NCI-H2196 treated with DMSO at 0.1 percent for 48 hours (cell line): ENCODE data around the gene SOHLH1.
"Not testable (repeated sequence)": the region's sequence is repeated elsewhere in the genome, so short reads cannot be mapped to it uniquely, and the experiment has no call there.

Source experiments
- DNase-seq: peaks from one replicate; lab custom pipeline; 2025; ENCODE audit not compliant: unreplicated experiment; lab: John Stamatoyannopoulos, UW

SOHLH1 gene

GRCh38 chr9:135680056-135680455 lies 19.2 kb downstream of the SOHLH1 start:
- DNase-seq, result no peak

- DNase-seq, result no peak
These were observed 20.9 kb downstream of the SOHLH1 start for GRCh38 chr9:135678236-135679017.

GRCh38 chr9:135677641-135678168 lies 21.6 kb downstream of the SOHLH1 start:
- no peak for DNase-seq

- no peak for DNase-seq
These were observed 22.4 kb downstream of the SOHLH1 start for GRCh38 chr9:135676891-135677290.

- DNase-seq, result no peak
These were observed 24.3 kb downstream of the SOHLH1 start for GRCh38 chr9:135674977-135675376.

GRCh38 chr9:135673941-135674340 lies 25.3 kb downstream of the SOHLH1 start:
- no peak for DNase-seq

GRCh38 chr9:135672786-135673185 lies 26.5 kb downstream of the SOHLH1 start:
- DNase-seq, result not testable (repeated sequence)

GRCh38 chr9:135671591-135672041 lies 27.7 kb downstream of the SOHLH1 start:
- DNase-seq, result no peak

- DNase-seq, result no peak
These were observed 28.3 kb downstream of the SOHLH1 start for GRCh38 chr9:135670721-135671590.

GRCh38 chr9:135669616-135670285 lies 29.5 kb downstream of the SOHLH1 start:
- DNase-seq, result no peak

GRCh38 chr9:135669018-135669417 lies 30.3 kb downstream of the SOHLH1 start:
- DNase-seq, result not testable (repeated sequence)

- DNase-seq, result no peak
These were observed 31.7 kb downstream of the SOHLH1 start for GRCh38 chr9:135667463-135668001.

GRCh38 chr9:135666534-135667462 lies 32.5 kb downstream of the SOHLH1 start:
- DNase-seq, result no peak

- no peak for DNase-seq
These were observed 33.5 kb downstream of the SOHLH1 start for GRCh38 chr9:135665795-135666189.

GRCh38 chr9:135664801-135665794 lies 34.2 kb downstream of the SOHLH1 start:
- no peak for DNase-seq

- DNase-seq, result no peak
These were observed 35.0 kb downstream of the SOHLH1 start for GRCh38 chr9:135664266-135664665.

GRCh38 chr9:135663857-135664256 lies 35.4 kb downstream of the SOHLH1 start:
- no peak for DNase-seq

GRCh38 chr9:135663451-135663770 lies 35.9 kb downstream of the SOHLH1 start:
- DNase-seq, result no peak
